Measurements from ENCODE around the gene MAP1LC3A. TPM values are rescaled to one million over a fixed set of nuclear protein-coding genes. Genes with fewer than 3 reads are reported as not detected.

Gene MAP1LC3A
- total RNA-seq, 1 experiment from 2014 or later, result not detected

- TF ChIP-seq TCF7L2 (IDR thresholded peaks at IDR 0.05; ENCODE audit: borderline replicate concordance, extremely low read depth, insufficient read depth, insufficient read length), result peak; percentile 45
- no peak for TF ChIP-seq SP1 (IDR thresholded peaks at IDR 0.05; ENCODE audit: low read depth)
- H4K20me1 ChIP-seq (ENCODE audit: insufficient read depth), result no peaks in the 10 kb centered on the region
- no peaks in the 10 kb centered on the region for H3K27me3 ChIP-seq (ENCODE audit: insufficient read depth, low read length)
- DNase-seq (ENCODE audit: low read depth, low spot score) (no peak), ATAC-seq (no peak)
- no peaks in the 10 kb centered on the region for H3K9me3 ChIP-seq (ENCODE audit: control insufficient read depth in 1 of 2, insufficient read depth in 1 of 2, low read depth in 1 of 2, low read length in 2 of 2)
- H3K27ac ChIP-seq (ENCODE audit: low read depth, low read length), result no peak overlapping the region
- H3K4me2 ChIP-seq (ENCODE audit: low read length), result no peak overlapping the region
- ChIA-PET POLR2A (no interaction called here), CTCF (no interaction called here), RAD21 (ENCODE audit: low non-redundant PET in 1 of 2, low total read pairs in 2 of 2, uncharacterized antibody in 2 of 2, unreplicated experiment in 2 of 2) (no interaction called here)
- BruUV-seq (replicated peaks), result no TSS peak
- no peak overlapping the region for H3K4me3 ChIP-seq (replicated peaks in 1 of 2; ENCODE audit: low read depth in 1 of 2, low read length in 2 of 2)
- no peaks in the 10 kb centered on the region for H3K4me1 ChIP-seq (ENCODE audit: control insufficient read depth in 1 of 2, insufficient read depth in 2 of 2, low read length in 2 of 2)
- H3K79me2 ChIP-seq (ENCODE audit: insufficient read depth, low read length), result no peaks in the 10 kb centered on the region
- no peaks in the 10 kb centered on the region for H3K36me3 ChIP-seq (ENCODE audit: control insufficient read depth in 1 of 2, insufficient read depth in 2 of 2, low read length in 2 of 2)
- no peaks in the 10 kb centered on the region for H3K9me2 ChIP-seq (ENCODE audit: insufficient read depth)
- intact Hi-C loops (cut with micrococcal nuclease), result no loop called here
- H3K9ac ChIP-seq (ENCODE audit: low read length), result no peak overlapping the region
- no peak overlapping the region for H2AFZ ChIP-seq (ENCODE audit: low read depth, low read length, poor library complexity, severe bottlenecking)
These were observed 46.7 kb downstream of the MAP1LC3A start for GRCh38 chr20:34604980-34605788.

- no peak for ATAC-seq
- H3K36me3 ChIP-seq (ENCODE audit: control insufficient read depth in 1 of 2, insufficient read depth in 2 of 2, low read length in 2 of 2), result 0 out of 4 replicates have a peak, but pooled peaks cover 0 to 2% of the 10 kb centered on the region in 2 experiments
- no peaks in the 10 kb centered on the region for H3K9me2 ChIP-seq (ENCODE audit: insufficient read depth)
- POLR2A ChIA-PET, result no interaction called here
- intact Hi-C loops (cut with micrococcal nuclease), result no loop called here
- no peaks in the 10 kb centered on the region for H4K20me1 ChIP-seq (ENCODE audit: insufficient read depth)
- RAD21 ChIA-PET (ENCODE audit: low non-redundant PET in 1 of 2, low total read pairs in 2 of 2, uncharacterized antibody in 2 of 2, unreplicated experiment in 2 of 2), result no interaction called here
- TF ChIP-seq ZFX (IDR thresholded peaks at IDR 0.05) (no peak), RAD21 (IDR thresholded peaks at IDR 0.05; ENCODE audit: low read depth) (no peak), REST (IDR thresholded peaks at IDR 0.05; ENCODE audit: low read depth) (no peak), SIN3A (IDR thresholded peaks at IDR 0.05; ENCODE audit: low read depth) (no peak), MAX (IDR thresholded peaks at IDR 0.05) (no peak), EZH2phosphoT487 (IDR thresholded peaks at IDR 0.05; ENCODE audit: borderline replicate concordance) (no peak), EZH2 (IDR thresholded peaks at IDR 0.05) (no peak), EGR1 (IDR thresholded peaks at IDR 0.05; ENCODE audit: low read depth) (no peak), YY1 (IDR thresholded peaks at IDR 0.05; ENCODE audit: extremely low read depth, insufficient replicate concordance, low read depth, low read length) (no peak), POLR2AphosphoS5 (IDR thresholded peaks at IDR 0.05; ENCODE audit: low read depth, low read length) (no peak), FOSL1 (IDR thresholded peaks at IDR 0.05; ENCODE audit: low read depth) (no peak), SRF (IDR thresholded peaks at IDR 0.05; ENCODE audit: low read depth) (no peak), ELF1 (IDR thresholded peaks at IDR 0.05; ENCODE audit: borderline replicate concordance, low read depth) (no peak)
- BruUV-seq (replicated peaks), result no TSS peak
- H3K4me1 ChIP-seq (ENCODE audit: control insufficient read depth in 1 of 2, insufficient read depth in 2 of 2, low read length in 2 of 2), result no peaks in the 10 kb centered on the region
- H3K9ac ChIP-seq (ENCODE audit: low read length), result no peak overlapping the region
- CTCF ChIA-PET, result no interaction called here
- H3K79me2 ChIP-seq (ENCODE audit: insufficient read depth, low read length), result no peaks in the 10 kb centered on the region
- H3K4me2 ChIP-seq (ENCODE audit: low read length), result no peak overlapping the region
- no peak overlapping the region for H2AFZ ChIP-seq (ENCODE audit: low read depth, low read length, poor library complexity, severe bottlenecking)
- H3K27ac ChIP-seq (ENCODE audit: low read depth, low read length), result no peak overlapping the region
- H3K4me3 ChIP-seq (replicated peaks in 1 of 2; ENCODE audit: low read depth in 1 of 2, low read length in 2 of 2), result no peak overlapping the region
- no peaks in the 10 kb centered on the region for H3K9me3 ChIP-seq (ENCODE audit: control insufficient read depth in 1 of 2, insufficient read depth in 1 of 2, low read depth in 1 of 2, low read length in 2 of 2)
- DNase-seq (ENCODE audit: low read depth, low spot score), result no peak
- H3K27me3 ChIP-seq (ENCODE audit: insufficient read depth, low read length), result no peaks in the 10 kb centered on the region
These were observed 48.5 kb downstream of the MAP1LC3A start for GRCh38 chr20:34607066-34607465.
